Fibroblast of lung (primary cell): Measurements from ENCODE around the gene LTBP2. TPM values are rescaled to one million over a fixed set of nuclear protein-coding genes. Genes with fewer than 3 reads are reported as not detected.

Source experiments
- DNase-seq, 2 donors: peaks; one replicate each; pipeline versions ENCODE4 v3.0.0 to v3.0.0-alpha.2; 2010; ENCODE audit warnings: low read depth in 2 of 2
- H2AFZ ChIP-seq: 2 replicates; pipeline ENCODE4 v1.5.1; 2012; ENCODE audit warnings: low read length, control low read depth, inconsistent platforms
- H3K27ac ChIP-seq: 2 replicates; pipeline ENCODE4 v1.5.1; 2011; ENCODE audit warnings: low read length, control low read depth; ENCODE audit not compliant: insufficient read depth
- H3K27me3 ChIP-seq: 2 replicates; pipeline ENCODE4 v1.5.1; 2011; ENCODE audit warnings: mild to moderate bottlenecking, low read length; ENCODE audit not compliant: control insufficient read depth, insufficient read depth
- H3K36me3 ChIP-seq: 2 replicates; pipeline ENCODE4 v1.5.1; 2011; ENCODE audit warnings: low read length; ENCODE audit not compliant: control insufficient read depth, insufficient read depth
- H3K4me1 ChIP-seq: 2 replicates; pipeline ENCODE4 v1.5.1; 2011; ENCODE audit warnings: low read length; ENCODE audit not compliant: control insufficient read depth, insufficient read depth; ENCODE audit errors: extremely low read depth
- H3K4me2 ChIP-seq: 2 replicates; pipeline ENCODE4 v1.5.1; 2011; ENCODE audit warnings: low read length, control low read depth; ENCODE audit not compliant: insufficient read depth; ENCODE audit errors: extremely low read depth
- H3K4me3 ChIP-seq, 4 experiments: fragments of 200-600 bp in 1 of 4; sonication (generic) in 1 of 4; replicated peaks in 1 of 4; 2 replicates each; pipeline ENCODE4 v1.5.1; 2011 to 2016; ENCODE audit warnings: low read length in 4 of 4, low read depth in 3 of 4, mild to moderate bottlenecking in 3 of 4, control low read depth in 2 of 4, inconsistent platforms in 1 of 4, mixed read lengths in 1 of 4; ENCODE audit not compliant: insufficient read depth in 1 of 4; ENCODE audit errors: control extremely low read depth in 1 of 4
- H3K79me2 ChIP-seq: 2 replicates; pipeline ENCODE4 v1.5.1; 2012; ENCODE audit warnings: mild to moderate bottlenecking, low read length, inconsistent platforms; ENCODE audit not compliant: control insufficient read depth, insufficient read depth
- H3K9ac ChIP-seq: 2 replicates; pipeline ENCODE4 v1.5.1; 2011; ENCODE audit warnings: mild to moderate bottlenecking, low read length, control low read depth; ENCODE audit not compliant: insufficient read depth
- H3K9me3 ChIP-seq: 2 replicates; pipeline ENCODE4 v1.5.1; 2012; ENCODE audit warnings: low read depth, low read length; ENCODE audit not compliant: control insufficient read depth, insufficient read depth
- H4K20me1 ChIP-seq: 2 replicates; pipeline ENCODE4 v1.5.1; 2011; ENCODE audit warnings: low read length; ENCODE audit not compliant: control insufficient read depth, insufficient read depth; ENCODE audit errors: extremely low read depth
- EZH2 ChIP-seq: IDR thresholded peaks from 2 replicates; pipeline ENCODE4 v1.5.1; 2012; ENCODE audit warnings: low read length, control low read depth, mild to moderate bottlenecking; ENCODE audit errors: missing control alignments
- polyA plus RNA-seq, 2 donors: library from polyadenylated mRNA; depleted of rRNA in 1 of 2; stranded (reverse) in 1 of 2; unstranded in 1 of 2; fragments of >200 nt; gene quantifications; 2 replicates each; pipeline ENCODE4 v1.2.1, GENCODE V29; 2011 to 2012; ENCODE audit warnings: missing spikeins in 1 of 2
- total RNA-seq: library from RNA; depleted of rRNA; stranded (reverse); fragments of >200 nt; gene quantifications from 2 replicates; pipeline ENCODE4 v1.2.1, GENCODE V29; 2014
- TF ChIP-seq, protein P1 (sequence below), 2 donors: IDR thresholded peaks in 1 of 2; conservative IDR thresholded peaks in 1 of 2; 1 replicate in 1 of 2; 2 replicates in 1 of 2; pipeline ENCODE4 v1.5.1; 2011 to 2012; ENCODE audit warnings: low read length in 2 of 2, control low read depth in 1 of 2, inconsistent platforms in 1 of 2, low read depth in 1 of 2, mild to moderate bottlenecking in 1 of 2

LTBP2 gene
- total and polyA plus RNA-seq, 2 donors (not counting 1 experiment from before 2014, with no cell fraction given): 108 to 514 TPM

DNA sequence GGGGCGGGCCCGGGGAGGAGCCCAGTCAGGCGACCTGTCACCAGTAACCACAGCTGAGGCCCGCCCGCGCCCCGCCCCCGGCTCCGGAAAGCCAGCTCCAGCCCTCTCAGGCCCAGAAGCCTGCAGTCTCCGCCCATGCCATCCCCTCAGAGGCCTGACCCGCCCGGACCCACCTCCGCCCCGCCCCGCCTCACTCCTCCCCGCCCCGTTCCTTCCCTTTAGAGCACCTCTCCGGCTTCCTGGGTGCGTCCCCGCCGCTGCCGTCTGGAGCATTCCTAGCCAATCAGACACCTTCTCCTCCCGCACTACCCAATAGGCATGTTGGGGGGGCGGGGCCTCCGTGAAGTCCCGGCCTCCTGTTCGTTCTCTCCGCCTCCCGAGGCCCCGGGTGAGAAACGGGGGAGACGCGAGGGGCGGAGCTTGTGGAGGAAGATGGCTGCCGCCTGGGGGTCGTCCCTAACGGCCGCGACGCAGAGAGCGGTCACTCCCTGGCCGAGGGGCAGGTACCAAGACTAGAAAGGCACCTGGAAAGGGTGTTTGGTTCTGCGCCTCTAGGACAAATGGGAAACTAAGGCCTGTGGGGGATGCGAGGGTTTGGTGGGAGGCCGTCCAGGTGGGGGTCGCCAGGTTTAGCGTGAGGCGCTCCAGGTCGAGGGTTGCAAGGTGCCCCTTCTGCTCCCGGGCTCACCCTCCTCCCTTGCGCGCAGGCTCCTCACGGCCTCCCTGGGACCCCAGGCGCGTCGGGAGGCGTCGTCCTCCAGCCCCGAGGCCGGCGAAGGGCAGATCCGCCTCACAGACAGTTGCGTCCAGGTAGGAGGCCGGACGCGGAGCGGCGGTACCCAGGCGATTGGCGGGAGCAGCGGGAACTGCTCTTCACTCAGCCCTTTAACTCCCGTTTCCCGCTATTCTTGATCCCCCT lies 118.4 kb downstream of the LTBP2 start, which contains the start of gene ISCA2:
Gene ISCA2 (plus strand): TSS at position 423 of the 919 bp plus-strand sequence. CDS start 10 bp downstream, at position 433.
- DNase-seq: peak; percentile 99
- Histone ChIP-seq H3K36me3 (no peaks in the 10 kb centered on the region), H3K9ac (peak within 1 kb of the TSS; percentile 95), H3K4me3 (peak within 1 kb of the TSS; percentile 82 to 100 (median 100)), H3K27me3 (no peaks in the 10 kb centered on the region), H4K20me1 (peaks cover 3% of the 10 kb centered on the region), H3K9me3 (no peaks in the 10 kb centered on the region), H3K79me2 (peaks cover 35% of the 10 kb centered on the region), H2AFZ (peak within 1 kb of the TSS; percentile 90), H3K4me1 (peaks cover 10% of the 10 kb centered on the region), H3K4me2 (peak within 1 kb of the TSS; percentile 97), H3K27ac (peak within 1 kb of the TSS; percentile 91)
- TF ChIP-seq EZH2: no peak
- TF ChIP-seq, protein P1, sequence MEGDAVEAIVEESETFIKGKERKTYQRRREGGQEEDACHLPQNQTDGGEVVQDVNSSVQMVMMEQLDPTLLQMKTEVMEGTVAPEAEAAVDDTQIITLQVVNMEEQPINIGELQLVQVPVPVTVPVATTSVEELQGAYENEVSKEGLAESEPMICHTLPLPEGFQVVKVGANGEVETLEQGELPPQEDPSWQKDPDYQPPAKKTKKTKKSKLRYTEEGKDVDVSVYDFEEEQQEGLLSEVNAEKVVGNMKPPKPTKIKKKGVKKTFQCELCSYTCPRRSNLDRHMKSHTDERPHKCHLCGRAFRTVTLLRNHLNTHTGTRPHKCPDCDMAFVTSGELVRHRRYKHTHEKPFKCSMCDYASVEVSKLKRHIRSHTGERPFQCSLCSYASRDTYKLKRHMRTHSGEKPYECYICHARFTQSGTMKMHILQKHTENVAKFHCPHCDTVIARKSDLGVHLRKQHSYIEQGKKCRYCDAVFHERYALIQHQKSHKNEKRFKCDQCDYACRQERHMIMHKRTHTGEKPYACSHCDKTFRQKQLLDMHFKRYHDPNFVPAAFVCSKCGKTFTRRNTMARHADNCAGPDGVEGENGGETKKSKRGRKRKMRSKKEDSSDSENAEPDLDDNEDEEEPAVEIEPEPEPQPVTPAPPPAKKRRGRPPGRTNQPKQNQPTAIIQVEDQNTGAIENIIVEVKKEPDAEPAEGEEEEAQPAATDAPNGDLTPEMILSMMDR (conservative IDR thresholded peaks at IDR 0.05 in 1 of 2, IDR thresholded peaks at IDR 0.05 in 1 of 2; ENCODE audit: low read depth in 1 of 2, low read length in 2 of 2): no peak

DNA sequence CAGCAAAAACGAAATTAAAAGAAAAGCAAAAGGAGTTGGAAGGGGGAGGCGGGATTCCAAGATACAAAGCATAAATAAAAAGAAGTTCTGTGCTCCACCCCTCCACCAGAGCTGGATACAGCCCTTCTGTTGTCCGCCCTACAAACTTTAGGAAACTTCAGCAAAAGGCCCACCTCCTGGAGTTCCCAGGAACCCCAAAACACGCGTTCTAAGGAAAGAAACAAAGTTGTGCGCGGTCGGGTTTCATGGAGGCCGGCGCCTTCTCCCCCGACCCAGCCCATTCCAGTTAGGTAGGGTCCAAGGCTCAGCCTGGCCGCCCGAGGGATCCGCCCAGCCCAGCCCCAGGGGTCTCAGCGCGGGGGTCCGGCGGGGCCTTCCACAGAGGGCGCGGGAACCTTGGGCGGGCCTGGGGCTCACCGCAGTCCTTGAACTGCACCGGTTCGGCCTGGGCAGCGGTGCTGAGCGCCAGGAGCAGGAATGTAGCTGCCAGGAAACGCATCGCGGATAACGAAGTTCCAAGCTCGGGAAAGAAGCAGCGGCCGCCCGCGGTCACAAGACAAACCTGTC lies 119.2 kb downstream of the LTBP2 start, which contains the start of gene NPC2:
Gene NPC2 (minus strand): TSS at position 530 of the 567 bp plus-strand sequence. CDS start 31 bp downstream, at position 499.
- H3K4me2 ChIP-seq: peak within 1 kb of the TSS; percentile 97
- peak within 1 kb of the TSS; percentile 95 for H3K9ac ChIP-seq
- peaks cover 37% of the 10 kb centered on the region for H3K79me2 ChIP-seq
- peak within 1 kb of the TSS; percentile 90 for H2AFZ ChIP-seq
- no peak for TF ChIP-seq EZH2
- TF ChIP-seq, protein P1 (conservative IDR thresholded peaks at IDR 0.05 in 1 of 2, IDR thresholded peaks at IDR 0.05 in 1 of 2; ENCODE audit: low read depth in 1 of 2, low read length in 2 of 2): no peak
- DNase-seq: peak in 1 of 2 donors; percentile 25
- H3K36me3 ChIP-seq: no peaks in the 10 kb centered on the region
- H3K27me3 ChIP-seq: no peaks in the 10 kb centered on the region
- peak within 1 kb of the TSS; percentile 82 to 100 (median 100) for H3K4me3 ChIP-seq
- H3K9me3 ChIP-seq: no peaks in the 10 kb centered on the region
- H3K27ac ChIP-seq: peak within 1 kb of the TSS; percentile 91
- peaks cover 11% of the 10 kb centered on the region for H3K4me1 ChIP-seq
- H4K20me1 ChIP-seq: peaks cover 3% of the 10 kb centered on the region
